Activated CD4-positive, alpha-beta T cell treated with anti-CD3 and anti-CD28 coated beads, Interleukin-2, Interleukin-4, amounts not matched to agents 100 ng/mL and 50 ng/mL, durations not matched to agents 16 hours and 8 hours (primary cell): Measurements from ENCODE around the gene PPARD.
"Not testable (repeated sequence)": the region's sequence is repeated elsewhere in the genome, so short reads cannot be mapped to it uniquely, and the experiment has no call there.

Experiments
- DNase-seq: peaks from one replicate; pipeline ENCODE4 v3.0.0-alpha.2; 2020; ENCODE audit warnings: low spot score

PPARD gene

DNA sequence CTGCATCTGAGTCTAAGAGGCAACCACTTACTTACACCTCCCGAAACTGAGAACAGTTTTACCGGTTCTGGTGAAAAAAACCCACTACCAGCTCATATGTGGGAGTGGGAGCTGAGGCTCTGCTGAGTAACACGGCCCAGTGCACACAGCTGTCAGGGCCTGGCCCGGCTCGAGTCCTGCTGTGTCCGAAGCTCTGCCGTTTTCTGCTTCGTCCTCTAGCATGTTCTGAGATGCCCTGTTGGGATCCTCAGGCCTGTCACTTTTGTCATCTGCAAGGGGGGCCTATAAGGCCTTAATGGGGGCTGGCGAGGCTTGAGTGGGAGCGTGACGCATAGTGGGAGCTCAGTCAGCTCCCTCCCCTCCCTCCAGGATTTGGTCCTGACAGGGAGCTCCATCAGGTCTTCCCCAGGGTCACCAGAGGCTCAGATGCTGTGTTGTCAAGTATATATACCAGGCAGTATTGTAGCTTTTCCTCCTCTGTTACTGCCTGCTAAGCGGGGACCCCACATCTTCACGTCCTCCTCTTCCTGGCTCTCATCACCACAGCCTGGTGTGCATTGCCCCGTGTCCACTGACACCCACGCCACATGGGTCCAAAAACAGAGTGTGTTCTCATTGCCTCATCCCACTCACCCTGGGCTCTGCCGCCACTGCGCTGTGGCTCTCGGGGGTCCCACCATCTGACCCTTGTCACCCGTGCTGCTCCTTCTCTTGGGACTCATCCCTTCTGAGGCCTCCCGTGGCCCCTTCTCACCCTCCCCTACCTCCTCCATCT, 64.5 kb downstream of the PPARD start:
- DNase-seq, result no peak

DNA sequence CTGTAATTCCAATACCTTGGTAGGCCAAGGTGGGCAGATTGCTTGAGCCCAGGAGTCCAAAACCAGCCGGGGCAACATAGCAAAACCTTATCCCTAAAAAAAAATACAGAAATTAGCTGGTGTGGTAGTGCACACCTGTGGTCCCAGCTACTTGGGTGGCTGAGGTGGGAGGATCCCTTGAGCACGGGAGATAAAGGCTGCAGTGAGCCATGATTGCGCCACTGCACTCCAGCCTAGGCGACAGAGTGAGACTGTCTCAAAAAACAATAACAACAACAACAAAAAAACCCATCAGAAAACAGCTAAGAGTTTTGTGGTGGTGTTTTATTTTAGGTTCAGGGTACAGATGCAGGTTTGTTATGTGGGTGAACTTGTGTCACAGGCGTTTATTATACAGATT, 66.9 kb downstream of the PPARD start:
- DNase-seq, result no peak

DNA sequence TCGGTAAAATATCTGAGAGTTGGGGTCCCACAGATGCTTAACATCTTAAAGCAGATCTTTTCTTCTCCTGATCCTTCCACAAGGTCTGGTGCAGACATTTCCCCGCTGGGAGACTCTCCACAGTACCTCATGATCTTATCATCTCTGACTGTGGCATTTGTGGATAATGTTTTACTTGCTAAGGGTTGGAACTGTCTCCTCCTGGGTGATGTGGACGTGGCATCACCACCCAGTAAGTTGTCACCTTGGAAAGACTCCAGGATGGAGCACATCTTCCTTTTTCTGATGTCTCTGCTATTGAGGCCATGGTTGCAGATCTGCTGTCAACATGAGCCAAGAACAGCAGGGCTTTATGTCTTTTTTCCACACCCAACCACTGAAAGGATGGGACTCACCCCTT, 67.8 kb downstream of the PPARD start:
- DNase-seq, result no peak

DNA sequence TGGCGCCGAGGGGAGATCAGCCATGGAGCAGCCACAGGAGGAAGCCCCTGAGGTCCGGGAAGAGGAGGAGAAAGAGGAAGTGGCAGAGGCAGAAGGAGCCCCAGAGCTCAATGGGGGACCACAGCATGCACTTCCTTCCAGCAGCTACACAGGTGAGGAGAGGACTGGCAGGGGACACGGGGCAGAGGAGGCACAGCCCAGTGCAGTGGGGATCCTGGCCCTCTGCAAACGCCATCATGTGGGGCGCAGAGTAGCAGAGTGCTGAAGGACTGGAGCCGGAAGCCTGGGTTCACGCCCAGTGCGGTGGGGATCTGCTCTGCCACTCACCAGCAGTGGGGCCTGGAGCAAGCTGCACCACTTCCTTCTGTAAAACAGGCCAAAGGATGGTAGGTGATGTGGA, 68.7 kb downstream of the PPARD start:
- DNase-seq, result no peak

DNA sequence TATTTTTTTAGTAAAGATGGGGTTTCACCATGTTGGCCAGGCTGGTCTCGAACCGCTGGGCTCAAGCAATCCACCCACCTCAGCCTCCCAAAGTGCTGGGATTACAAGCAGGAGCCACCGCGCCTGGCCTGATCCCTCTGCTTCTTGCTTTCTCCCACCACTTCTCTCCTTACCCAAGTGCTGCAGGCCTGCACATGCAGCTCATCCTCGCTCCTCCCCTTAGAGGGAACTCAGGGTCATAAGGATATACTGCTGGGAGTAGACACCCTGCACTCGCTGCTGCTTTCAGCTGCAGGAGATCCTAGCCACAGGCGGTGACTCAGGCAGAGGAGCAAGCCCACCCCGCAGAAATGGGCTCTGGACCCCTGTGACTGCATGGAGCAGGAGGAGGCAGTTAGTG, 69.7 kb downstream of the PPARD start:
- DNase-seq, result no peak

DNA sequence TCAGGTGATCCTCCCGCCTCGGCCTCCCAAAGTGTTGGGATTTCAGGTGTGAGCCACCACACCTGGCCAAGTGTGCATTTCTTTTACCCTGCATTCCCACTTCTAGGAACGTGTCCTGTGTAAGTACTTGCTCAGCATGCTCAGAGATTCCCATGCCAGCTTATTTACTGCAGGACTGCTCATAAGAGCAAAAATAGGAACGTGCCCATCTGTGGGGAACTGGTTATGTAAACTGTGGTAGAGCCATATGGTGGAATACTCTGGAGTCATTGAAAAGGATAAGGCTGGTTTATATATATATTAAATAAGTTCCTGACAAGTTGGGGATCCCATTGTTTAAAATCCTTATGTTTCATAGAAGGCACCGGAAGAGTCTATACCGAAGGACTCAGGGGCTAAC, 71.6 kb downstream of the PPARD start:
- no peak for DNase-seq

DNA sequence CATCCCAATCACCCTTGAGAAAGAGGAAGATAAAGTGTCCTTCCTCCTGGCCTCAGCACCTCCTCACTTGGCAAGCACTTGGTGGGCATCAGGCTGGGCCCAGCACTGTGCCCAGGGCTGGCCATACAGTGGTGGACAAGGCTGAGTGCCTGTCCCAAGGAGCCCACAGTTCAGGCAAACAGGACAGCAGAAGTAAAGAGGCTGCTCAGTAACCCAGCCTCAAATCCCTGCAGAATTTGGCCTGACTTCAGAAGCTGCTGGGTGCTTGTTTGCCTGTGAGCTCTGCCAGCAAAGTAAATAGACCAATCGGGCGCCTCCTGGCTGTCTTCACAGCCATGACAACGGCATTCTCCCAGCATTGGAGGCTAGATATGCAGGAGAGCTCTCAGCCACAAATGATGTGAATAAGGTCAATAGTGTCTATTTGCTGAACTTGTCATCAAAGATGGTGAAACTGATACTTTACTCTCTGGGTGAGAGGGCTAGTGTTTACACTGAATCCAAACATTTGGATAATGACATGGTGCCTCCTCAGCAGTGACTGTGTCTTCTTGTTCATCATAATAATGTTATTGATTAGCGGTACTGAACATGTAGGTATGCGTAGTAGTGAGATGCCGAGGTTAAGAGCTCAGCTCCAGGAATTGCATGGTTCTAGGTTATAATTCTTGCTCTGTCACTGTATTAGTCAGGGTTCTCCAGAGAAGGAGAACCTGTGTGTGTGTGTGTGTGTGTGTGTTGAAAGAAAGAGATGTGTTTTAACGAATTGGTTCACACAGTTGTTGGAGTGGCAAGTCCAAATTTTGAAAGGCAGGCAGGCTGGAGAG, 72.9 kb downstream of the PPARD start:
- no peak for DNase-seq

DNA sequence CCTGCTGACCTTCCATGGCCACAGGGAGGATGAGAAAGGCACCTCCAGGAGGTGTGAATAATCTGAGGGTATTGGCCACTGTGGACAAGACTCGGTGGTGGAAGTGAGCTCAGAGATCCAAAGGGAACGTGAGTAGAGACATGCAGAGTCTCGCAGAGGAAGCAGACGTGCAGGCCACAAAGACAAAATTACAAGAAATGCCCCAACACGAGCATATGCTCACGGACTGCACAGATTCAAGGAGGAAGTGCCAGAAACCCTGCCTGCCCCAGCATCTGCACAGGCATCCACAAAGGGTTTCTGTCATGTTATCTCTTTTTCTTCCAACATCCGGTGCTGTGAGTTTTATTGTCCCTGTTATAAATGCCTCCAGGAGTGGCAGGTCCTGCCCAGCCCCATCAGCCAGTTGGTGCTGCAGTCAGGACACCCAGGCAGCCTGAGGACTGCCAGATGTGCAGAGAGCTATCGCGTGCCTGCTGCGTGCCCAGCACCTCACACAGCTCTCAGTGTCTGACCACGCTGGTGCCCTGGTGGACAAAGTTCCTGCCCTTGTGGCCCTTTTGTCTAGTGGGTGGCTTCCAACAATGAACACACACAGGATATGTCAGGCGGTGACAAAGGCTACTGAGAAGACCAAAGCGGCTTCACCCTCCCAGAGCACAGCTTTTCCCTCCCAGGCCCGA, 75.8 kb downstream of the PPARD start:
- DNase-seq, result no peak

DNA sequence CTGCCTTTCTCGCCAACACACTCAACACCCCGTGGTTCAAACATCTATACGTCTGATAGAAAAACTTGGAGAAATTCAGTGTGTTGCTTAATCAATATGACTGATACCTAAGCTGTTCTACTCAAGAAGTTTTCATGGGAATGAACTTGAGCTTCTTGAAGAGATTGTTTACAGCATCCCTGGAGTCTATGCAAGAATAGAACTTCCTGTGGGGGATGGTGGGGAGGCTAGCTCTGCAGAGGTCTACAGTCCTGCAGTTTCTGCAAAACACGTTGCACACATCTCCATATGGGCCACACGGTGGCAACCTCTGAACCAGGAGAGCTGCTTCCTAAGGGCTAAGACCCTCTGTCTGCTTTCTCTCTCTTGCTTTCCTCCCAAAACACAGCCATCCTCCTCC, 77.1 kb downstream of the PPARD start:
- peak; percentile 11 for DNase-seq

DNA sequence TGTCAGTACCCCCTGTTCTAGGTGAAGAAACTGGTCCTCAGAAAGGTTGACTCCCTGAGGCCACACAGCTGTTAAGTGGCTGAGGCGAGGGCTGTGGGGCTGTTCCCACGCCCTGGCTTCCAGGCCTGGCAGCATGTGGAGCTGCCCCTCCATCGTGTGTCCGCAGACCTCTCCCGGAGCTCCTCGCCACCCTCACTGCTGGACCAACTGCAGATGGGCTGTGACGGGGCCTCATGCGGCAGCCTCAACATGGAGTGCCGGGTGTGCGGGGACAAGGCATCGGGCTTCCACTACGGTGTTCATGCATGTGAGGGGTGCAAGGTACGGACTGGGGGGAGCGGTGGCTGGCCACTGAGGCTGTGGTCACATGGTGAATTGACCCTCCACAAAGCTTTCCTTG, 77.6 kb downstream of the PPARD start:
- DNase-seq, result no peak

DNA sequence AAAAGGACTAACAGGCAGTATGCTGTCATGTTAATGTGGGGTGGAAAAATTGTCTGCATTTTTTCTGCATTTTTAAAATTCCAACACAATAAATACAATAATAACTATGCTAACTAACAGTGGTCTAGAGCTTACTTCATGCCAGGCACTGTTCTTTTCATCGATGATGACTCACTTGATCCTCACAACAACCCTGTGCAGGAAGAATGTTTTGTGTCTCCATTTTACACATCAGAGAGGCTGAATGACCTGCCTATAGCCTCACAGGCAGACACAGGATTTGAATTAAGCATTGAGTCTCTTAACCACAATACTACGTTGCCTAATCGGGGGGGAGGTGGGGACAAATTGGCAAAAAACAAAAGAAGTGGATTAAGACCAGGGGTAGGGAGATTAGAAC, 82.9 kb downstream of the PPARD start:
- DNase-seq, result no peak

DNA sequence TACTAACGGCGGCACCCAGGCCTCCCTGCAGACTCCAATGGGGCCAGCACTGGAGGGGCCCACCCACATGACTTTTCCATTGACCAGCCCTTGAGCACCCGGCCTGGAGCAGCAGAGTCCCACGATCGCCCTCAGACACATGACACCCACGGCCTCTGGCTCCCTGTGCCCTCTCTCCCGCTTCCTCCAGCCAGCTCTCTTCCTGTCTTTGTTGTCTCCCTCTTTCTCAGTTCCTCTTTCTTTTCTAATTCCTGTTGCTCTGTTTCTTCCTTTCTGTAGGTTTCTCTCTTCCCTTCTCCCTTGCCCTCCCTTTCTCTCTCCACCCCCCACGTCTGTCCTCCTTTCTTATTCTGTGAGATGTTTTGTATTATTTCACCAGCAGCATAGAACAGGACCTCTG, 83.7 kb downstream of the PPARD start:
- no peak for DNase-seq

DNA sequence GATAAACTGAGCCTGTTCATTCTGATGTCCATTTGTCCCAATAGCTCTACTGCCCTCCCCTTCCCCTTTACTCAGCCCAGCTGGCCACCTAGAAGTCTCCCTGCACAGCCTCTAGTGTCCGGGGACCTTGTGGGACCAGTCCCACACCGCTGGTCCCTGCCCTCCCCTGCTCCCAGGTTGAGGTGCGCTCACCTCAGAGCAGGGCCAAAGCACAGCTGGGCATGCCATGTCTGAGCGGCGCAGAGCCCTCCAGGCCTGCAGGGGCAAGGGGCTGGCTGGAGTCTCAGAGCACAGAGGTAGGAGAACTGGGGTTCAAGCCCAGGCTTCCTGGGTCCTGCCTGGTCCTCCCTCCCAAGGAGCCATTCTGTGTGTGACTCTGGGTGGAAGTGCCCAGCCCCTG, 85.1 kb downstream of the PPARD start:
- DNase-seq, result no peak

DNA sequence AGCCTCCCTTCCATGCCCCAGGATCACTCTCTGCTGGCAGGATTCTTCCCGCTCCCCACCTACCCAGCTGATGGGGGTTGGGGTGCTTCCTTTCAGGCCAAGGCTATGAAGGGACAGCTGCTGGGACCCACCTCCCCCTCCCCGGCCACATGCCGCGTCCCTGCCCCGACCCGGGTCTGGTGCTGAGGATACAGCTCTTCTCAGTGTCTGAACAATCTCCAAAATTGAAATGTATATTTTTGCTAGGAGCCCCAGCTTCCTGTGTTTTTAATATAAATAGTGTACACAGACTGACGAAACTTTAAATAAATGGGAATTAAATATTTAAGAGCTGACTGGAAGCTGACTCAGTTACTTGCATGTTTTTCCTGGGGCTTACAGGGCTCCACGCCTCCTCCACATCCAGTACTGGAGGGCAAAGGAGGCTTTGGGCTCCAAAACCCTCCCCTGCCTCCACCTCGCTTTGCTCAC, 85.5 kb downstream of the PPARD start:
- no peak for DNase-seq

DNA sequence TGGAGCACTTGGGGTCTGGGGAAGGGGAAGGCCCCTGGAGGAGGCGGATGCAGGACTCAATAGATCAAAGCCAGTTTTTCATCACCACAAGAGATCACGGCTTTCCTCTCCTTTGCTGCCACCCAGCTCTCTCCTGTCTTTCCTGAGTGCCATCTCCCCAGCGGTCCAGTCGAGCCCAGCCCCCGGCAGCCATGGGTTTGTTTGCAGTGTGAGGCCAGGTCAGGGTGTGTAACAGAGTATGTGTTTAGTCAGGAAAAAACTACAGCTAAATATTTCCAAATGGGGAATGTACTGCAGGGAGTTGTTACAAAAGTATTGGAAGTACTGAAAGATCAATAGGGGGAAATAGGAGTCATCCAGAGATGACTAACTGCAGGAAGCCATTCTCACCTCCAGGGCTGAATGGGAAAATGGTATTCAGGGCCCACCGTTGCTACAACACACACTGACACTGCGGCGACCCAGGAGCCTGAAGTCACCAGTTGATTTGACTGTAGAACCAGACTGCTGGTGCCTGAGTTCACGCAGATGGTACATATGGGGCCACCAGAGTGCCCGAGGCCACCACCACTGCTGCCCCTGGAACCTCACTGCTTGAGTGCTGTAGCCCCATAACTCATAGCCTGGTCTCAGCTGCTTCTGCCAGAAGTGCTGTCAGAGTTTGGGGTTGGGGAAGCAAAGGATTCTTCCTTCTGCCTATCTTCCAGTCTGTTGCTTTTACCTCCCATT, 86.2 kb downstream of the PPARD start:
- DNase-seq, result no peak

DNA sequence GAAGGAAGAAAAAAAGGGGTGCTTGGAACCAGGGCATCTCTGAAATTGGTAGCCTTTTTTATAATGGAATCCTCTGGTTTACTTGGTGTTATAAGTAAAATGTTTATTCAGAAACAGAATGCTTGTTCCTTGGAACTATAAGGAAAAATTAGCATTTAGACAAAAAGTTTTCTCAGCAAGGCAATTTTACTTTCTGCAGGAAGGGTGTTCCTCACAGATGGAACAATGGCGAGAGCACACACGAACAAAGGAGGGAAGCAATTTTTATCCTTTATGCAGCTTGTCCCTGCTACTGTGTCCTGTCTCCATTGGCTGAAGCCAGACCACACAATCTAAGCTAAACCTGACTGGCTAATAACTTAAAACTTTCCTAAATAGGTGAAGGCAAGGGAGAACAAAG, 87.1 kb downstream of the PPARD start:
- DNase-seq, result no peak

DNA sequence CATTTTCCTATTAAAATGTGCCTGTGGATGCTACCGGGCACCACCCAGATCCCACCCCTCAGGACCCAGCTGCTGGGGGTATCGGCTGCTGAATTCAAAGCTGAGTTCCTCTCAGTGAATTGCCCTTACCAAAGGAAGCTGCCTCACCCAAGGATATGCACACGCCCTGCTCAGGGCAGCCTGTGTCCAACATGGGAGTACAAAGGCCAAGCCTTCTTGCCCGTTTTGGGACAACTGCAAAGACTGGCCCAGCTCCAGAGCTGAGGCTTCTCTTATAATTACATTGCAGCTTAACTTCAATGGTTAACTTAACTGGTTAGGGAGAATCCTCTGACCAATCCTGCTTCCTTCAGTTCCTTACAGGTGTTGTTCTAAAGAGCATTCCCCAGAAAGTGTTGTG, 89.9 kb downstream of the PPARD start:
- no peak for DNase-seq

DNA sequence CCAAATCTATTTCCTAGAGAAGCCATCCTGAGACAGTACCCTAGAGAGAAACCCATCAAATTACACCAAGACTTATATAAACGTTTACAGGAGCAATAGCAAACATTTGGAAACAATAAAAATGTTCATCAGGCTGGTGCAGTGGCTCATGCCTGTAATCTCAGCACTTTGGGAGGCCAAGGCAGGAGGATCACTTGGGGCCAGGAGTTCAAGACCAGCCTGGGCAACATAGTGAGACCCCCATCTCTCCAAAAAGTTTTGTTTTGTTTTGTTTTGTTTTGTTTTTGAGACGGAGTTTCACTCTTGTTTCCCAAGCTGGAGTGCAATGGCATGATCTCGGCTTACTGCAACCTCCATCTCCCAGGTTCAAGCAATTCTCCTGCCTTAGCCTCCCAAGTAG, 90.3 kb downstream of the PPARD start:
- DNase-seq, result not testable (repeated sequence)

DNA sequence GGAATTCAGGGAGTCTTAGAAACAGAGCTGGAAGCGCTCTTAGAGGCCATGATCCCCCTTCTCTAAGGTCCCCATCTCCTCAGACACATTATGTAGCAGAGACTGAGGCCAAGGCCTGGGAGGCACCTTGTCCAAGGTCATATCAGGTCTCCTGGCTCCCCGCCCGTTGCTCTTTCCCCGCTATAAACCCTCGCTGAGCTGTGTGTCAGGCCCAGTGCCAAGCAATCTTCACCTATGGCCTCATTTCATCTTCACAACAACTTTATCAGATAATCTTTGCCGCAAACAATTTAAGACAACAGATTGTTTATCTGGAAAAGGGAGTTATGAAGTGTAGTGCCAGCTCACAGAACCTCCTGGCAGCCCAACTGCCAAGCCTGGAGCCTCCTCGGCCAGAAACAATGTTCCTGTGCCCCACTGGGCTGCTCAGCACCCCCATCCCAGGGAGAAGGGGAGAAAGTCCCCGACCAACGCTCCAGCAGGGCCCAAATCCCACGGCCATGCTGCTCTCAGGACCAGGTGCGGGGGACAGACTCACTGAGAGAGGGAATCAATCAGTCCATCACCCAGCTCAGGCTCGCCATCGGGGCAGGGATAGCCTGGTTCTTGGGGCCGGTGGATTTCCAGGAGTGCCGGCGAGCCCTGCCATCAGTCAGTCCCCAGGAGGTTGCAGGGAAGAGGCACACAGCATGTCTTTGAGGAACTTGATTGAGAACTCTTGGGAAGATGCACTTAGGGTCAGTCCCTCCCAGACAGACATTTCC, 92.9 kb downstream of the PPARD start:
- DNase-seq, result no peak

DNA sequence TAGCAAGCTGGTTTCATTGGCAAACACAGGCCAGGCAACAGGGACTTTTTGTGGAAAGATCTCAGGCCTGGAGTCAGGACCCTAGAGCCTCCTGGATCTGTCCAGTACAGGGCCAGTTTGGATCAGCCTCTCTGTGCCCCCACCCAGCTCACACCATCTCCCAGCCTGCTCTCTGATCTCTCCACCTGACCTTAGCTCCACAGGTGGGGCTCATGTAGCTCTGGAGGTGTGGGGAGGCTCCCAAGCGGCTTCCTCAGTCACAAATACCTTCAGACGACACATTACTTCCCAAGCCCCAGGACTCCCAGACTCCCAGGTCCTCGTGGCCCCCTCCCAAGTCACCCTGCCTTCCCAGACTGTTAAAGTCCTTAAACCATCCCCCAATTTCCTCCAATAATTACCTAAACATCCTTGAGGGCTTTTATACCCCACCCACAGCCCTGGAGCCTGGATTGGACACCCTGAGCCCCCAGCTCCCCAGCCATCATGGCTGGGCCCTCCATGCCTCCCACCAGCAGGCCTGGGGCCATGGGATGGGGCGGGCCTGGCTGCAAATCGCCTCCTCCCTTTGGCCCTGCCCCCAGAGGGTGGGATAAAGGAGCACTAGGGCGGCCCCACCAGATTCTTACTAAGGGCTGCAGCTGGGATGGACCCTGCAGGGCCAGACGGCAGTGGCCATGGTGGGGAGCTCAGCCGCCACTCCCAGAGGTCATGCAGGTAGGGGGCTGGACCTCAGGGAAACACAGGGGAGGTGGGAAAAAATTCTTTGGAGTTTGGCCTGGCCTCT, 93.9 kb downstream of the PPARD start:
- DNase-seq, result no peak
